OCI-LY3 (cell line): ENCODE measurements around the gene CARD11.

Source experiments
- H2AFZ ChIP-seq: fragments of 200-600, 300-600 bp; shearing (Covaris generic); 2 replicates; pipeline ENCODE4 v1.6.0; 2014; ENCODE audit warnings: antibody characterized with exemption, low read depth, low read length
- H3K27ac ChIP-seq: fragments of 200-600, 300-600 bp; sonication (generic); 2 replicates; pipeline ENCODE4 v1.5.1; 2014; ENCODE audit warnings: mild to moderate bottlenecking, low read length, moderate library complexity, mixed read lengths
- H3K27me3 ChIP-seq: fragments of 200-600, 300-600 bp; sonication (generic); 2 replicates; pipeline ENCODE4 v1.6.1; 2014; ENCODE audit warnings: low read depth, low read length, mixed read lengths
- H3K36me3 ChIP-seq: fragments of 200-600, 300-600 bp; sonication (generic); replicated peaks from 2 replicates; pipeline ENCODE3; 2014; ENCODE audit warnings: low read depth, low read length, mixed read lengths
- H3K4me1 ChIP-seq: fragments of 300-600, 200-600 bp; sonication (generic); 2 replicates; pipeline ENCODE4 v1.6.1; 2014; ENCODE audit warnings: low read length, mixed read lengths
- H3K4me2 ChIP-seq: fragments of 200-600, 300-600 bp; sonication (generic); 2 replicates; pipeline ENCODE4 v1.6.1; 2014; ENCODE audit warnings: low read length, mixed read lengths
- H3K4me3 ChIP-seq: fragments of 300-600, 200-600 bp; sonication (generic); 2 replicates; pipeline ENCODE4 v1.5.1; 2014; ENCODE audit warnings: antibody characterized with exemption, mild to moderate bottlenecking, low read length, moderate library complexity
- H3K79me2 ChIP-seq: fragments of 300-600, 200-600 bp; shearing (Covaris generic); 2 replicates; pipeline ENCODE4 v1.6.1; 2014; ENCODE audit warnings: mild to moderate bottlenecking, low read length, mixed read lengths
- H3K9ac ChIP-seq: fragments of 300-600, 200-600 bp; shearing (Covaris generic); 2 replicates; pipeline ENCODE4 v1.6.0; 2014; ENCODE audit warnings: mild to moderate bottlenecking, low read length, moderate library complexity
- H3K9me3 ChIP-seq: fragments of 200-600, 300-600 bp; shearing (Covaris generic); 2 replicates; pipeline ENCODE4 v1.6.1; 2014; ENCODE audit warnings: low read length, mixed read lengths; ENCODE audit not compliant: insufficient read depth
- H4K20me1 ChIP-seq: fragments of 200-600, 300-600 bp; sonication (generic); 2 replicates; pipeline ENCODE4 v1.6.1; 2016; ENCODE audit warnings: low read length, mixed read lengths; ENCODE audit not compliant: insufficient read depth
- CTCF ChIP-seq: fragments of 200-600, 300-600 bp; sonication (generic); IDR thresholded peaks from 2 replicates; pipeline ENCODE4 v1.5.1; 2014; ENCODE audit warnings: antibody characterized with exemption, low read length, low read depth
- EZH2phosphoT487 ChIP-seq: fragments of 200-600 bp; shearing (Covaris generic); IDR thresholded peaks from 2 replicates; pipeline ENCODE4 v1.6.1; 2018; ENCODE audit warnings: antibody characterized with exemption, mixed run types, low read depth

The CARD11 gene

GRCh38 chr7:3080106-3080505 lies 36.4 kb upstream of the CARD11 start:
- Histone ChIP-seq H3K9me3 (no peaks in the 10 kb centered on the region), H2AFZ (no peak overlapping the region), H3K79me2 (no peaks in the 10 kb centered on the region), H4K20me1 (no peaks in the 10 kb centered on the region), H3K4me2 (no peak overlapping the region), H3K27me3 (no peaks in the 10 kb centered on the region), H3K36me3 (no peaks in the 10 kb centered on the region), H3K27ac (no peak overlapping the region), H3K4me1 (no peaks in the 10 kb centered on the region), H3K9ac (no peak overlapping the region), H3K4me3 (no peak overlapping the region)
- TF ChIP-seq EZH2phosphoT487 (no peak), CTCF (no peak)

GRCh38 chr7:3078514-3078913 lies 34.8 kb upstream of the CARD11 start:
- Histone ChIP-seq H3K9ac (no peak overlapping the region), H2AFZ (no peak overlapping the region), H3K4me1 (no peaks in the 10 kb centered on the region), H3K4me3 (no peak overlapping the region), H4K20me1 (no peaks in the 10 kb centered on the region), H3K9me3 (no peaks in the 10 kb centered on the region), H3K79me2 (no peaks in the 10 kb centered on the region), H3K27ac (no peak overlapping the region), H3K4me2 (no peak overlapping the region), H3K27me3 (no peaks in the 10 kb centered on the region), H3K36me3 (no peaks in the 10 kb centered on the region)
- TF ChIP-seq EZH2phosphoT487: no peak

GRCh38 chr7:3076700-3077099 lies 33.0 kb upstream of the CARD11 start:
- Histone ChIP-seq H4K20me1 (no peaks in the 10 kb centered on the region), H3K9me3 (no peaks in the 10 kb centered on the region), H3K4me2 (no peak overlapping the region), H3K27ac (no peak overlapping the region), H3K79me2 (no peaks in the 10 kb centered on the region), H3K9ac (no peak overlapping the region), H3K4me1 (no peaks in the 10 kb centered on the region), H3K36me3 (no peaks in the 10 kb centered on the region), H3K27me3 (no peaks in the 10 kb centered on the region), H3K4me3 (no peak overlapping the region), H2AFZ (no peak overlapping the region)
- no peak for TF ChIP-seq EZH2phosphoT487
- no peak for TF ChIP-seq CTCF

GRCh38 chr7:3076163-3076562 lies 32.5 kb upstream of the CARD11 start:
- Histone ChIP-seq H3K4me1 (no peaks in the 10 kb centered on the region), H3K9ac (no peak overlapping the region), H3K4me3 (no peak overlapping the region), H3K27me3 (no peaks in the 10 kb centered on the region), H3K27ac (no peak overlapping the region), H3K36me3 (no peaks in the 10 kb centered on the region), H2AFZ (no peak overlapping the region), H3K79me2 (no peaks in the 10 kb centered on the region), H3K4me2 (no peak overlapping the region), H4K20me1 (no peaks in the 10 kb centered on the region), H3K9me3 (no peaks in the 10 kb centered on the region)
- TF ChIP-seq EZH2phosphoT487 (no peak), CTCF (no peak)

GRCh38 chr7:3075441-3075840 lies 31.8 kb upstream of the CARD11 start:
- H3K4me2 ChIP-seq: no peak overlapping the region
- no peak overlapping the region for H3K9ac ChIP-seq
- no peaks in the 10 kb centered on the region for H3K4me1 ChIP-seq
- no peak overlapping the region for H3K27ac ChIP-seq
- H4K20me1 ChIP-seq: no peaks in the 10 kb centered on the region
- no peak overlapping the region for H3K4me3 ChIP-seq
- H3K27me3 ChIP-seq: no peaks in the 10 kb centered on the region
- H3K36me3 ChIP-seq: no peaks in the 10 kb centered on the region
- H3K9me3 ChIP-seq: no peaks in the 10 kb centered on the region
- H2AFZ ChIP-seq: no peak overlapping the region
- no peaks in the 10 kb centered on the region for H3K79me2 ChIP-seq
- TF ChIP-seq CTCF (no peak), EZH2phosphoT487 (no peak)
